Measurements from ENCODE around the gene NUTM2F. TPM values are rescaled to one million over a fixed set of nuclear protein-coding genes. Genes with fewer than 3 reads are reported as not detected.
"Not testable (repeated sequence)": the region's sequence is repeated elsewhere in the genome, so short reads cannot be mapped to it uniquely, and the experiment has no call there.

NUTM2F gene, protein sequence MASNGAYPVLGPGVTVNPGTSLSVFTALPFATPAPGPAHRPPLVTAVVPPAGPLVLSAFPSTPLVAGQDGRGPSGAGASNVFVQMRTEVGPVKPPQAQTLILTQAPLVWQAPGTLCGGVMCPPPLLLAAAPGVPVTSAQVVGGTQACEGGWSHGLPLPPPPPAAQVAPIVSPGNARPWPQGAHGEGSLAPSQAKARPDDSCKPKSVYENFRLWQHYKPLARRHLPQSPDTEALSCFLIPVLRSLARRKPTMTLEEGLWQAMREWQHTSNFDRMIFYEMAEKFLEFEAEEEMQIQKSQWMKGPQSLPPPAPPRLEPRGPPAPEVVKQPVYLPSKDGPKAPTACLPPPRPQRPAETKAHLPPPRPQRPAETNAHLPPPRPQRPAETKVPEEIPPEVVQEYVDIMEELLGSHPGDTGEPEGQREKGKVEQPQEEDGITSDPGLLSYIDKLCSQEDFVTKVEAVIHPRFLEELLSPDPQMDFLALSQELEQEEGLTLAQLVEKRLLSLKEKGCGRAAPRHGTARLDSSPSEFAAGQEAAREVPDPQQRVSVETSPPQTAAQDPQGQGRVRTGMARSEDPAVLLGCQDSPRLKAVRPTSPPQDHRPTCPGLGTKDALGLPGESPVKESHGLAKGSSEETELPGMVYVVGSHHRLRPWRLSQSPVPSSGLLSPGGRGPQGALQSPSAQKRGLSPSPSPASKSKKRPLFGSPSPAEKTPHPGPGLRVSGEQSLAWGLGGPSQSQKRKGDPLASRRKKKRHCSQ
- not detected for total RNA-seq
- polyA plus RNA-seq (2013, experiment 1 of 2) = not detected
- polyA plus RNA-seq (2013, experiment 2 of 2) = not detected
- total RNA-seq = 0 to 0.13 (median 0) reads per million in 172 experiments

DNA sequence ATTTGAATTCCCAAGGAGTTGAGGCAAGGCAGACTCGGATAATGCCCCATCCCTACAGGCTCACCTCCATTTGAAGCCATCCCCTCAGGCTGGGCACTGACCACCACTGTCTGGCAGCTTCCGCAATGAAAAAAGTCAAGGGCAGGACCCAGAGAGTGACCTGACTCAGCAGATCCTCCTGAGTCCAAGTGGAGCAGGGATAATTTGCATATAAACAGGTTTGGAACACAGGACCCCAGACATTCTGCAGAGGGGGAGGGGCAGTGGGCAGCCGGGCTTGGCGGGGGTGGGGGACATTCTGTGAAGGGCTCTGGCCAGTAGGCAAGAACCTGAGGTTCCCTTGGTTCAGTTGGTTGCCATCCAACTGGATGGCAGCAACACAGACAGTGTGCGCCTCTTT lies at the start of gene NUTM2F:
Gene NUTM2F, minus strand, starts transcription at position 101 of the 400 bp plus-strand sequence. Its CDS starts 21 bp downstream, at position 80.
- H3K4me1 ChIP-seq (ENCODE audit: insufficient read depth, low read length); H3K36me3 Mint-ChIP-seq (ENCODE audit: low read depth); intact Hi-C loops (cut with DNase I, micrococcal nuclease); H3K9me3 Mint-ChIP-seq; CTCF ChIA-PET; H3K4me3 ChIP-seq (ENCODE audit: low read length); H3K9me3 ChIP-seq (ENCODE audit: control insufficient read depth in 1 of 2, insufficient read depth in 1 of 2, low read length in 2 of 2); H3K4me1 Mint-ChIP-seq (ENCODE audit: low read depth); H3K27ac ChIP-seq (ENCODE audit: low read depth in 1 of 2, low read length in 2 of 2); DNase-seq; H3K36me3 ChIP-seq (ENCODE audit: insufficient read depth, low read length); H3K27me3 Mint-ChIP-seq; H3K4me3 Mint-ChIP-seq; POLR2A ChIA-PET; H3K27ac Mint-ChIP-seq; H3K27me3 ChIP-seq (ENCODE audit: control insufficient read depth in 1 of 2, insufficient read depth in 2 of 2, low read length in 2 of 2); ATAC-seq (ENCODE audit: poor library complexity): not testable (repeated sequence)

DNA sequence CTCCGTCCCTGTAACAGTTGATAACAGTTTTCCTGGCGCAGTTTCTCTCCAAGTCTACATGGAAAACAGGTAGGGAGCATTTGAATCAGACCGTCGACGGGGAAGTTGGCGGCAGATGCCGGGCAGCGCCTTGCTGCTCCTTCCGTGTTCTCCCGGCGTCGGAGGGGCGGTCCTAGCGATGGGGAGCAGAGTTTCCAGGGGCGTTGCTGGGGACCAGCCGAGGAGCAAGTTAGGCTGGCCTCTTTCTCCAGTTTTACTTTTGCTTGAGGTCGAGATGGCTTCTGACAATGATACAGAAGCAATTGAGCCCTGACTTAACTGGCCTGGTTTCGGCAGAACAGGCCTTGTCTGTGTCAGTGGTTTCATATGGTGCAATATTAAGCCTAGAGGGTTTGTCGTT lies 46.8 kb upstream of the NUTM2F start:
- ATAC-seq (ENCODE audit: poor library complexity) (peak; percentile 16), DNase-seq (peak in 4 of 14 experiments; percentile 4 to 26 (median 16))
- H3K9me3 Mint-ChIP-seq; H3K27me3 Mint-ChIP-seq; H3K27me3 ChIP-seq (ENCODE audit: control insufficient read depth in 1 of 2, insufficient read depth in 2 of 2, low read length in 2 of 2); POLR2A ChIA-PET; H3K36me3 Mint-ChIP-seq (ENCODE audit: low read depth); H3K36me3 ChIP-seq (ENCODE audit: insufficient read depth, low read length); CTCF ChIA-PET; H3K9me3 ChIP-seq (ENCODE audit: control insufficient read depth in 1 of 2, insufficient read depth in 1 of 2, low read length in 2 of 2); H3K4me1 ChIP-seq (ENCODE audit: insufficient read depth, low read length): not testable (repeated sequence)
- H3K4me3 ChIP-seq (ENCODE audit: low read length) = peak overlapping the region; percentile 48
- Mint-ChIP-seq H3K27ac (peak overlapping the region; percentile 81), H3K4me1 (ENCODE audit: low read depth) (peaks cover 10% of the 10 kb centered on the region), H3K4me3 (peak overlapping the region; percentile 91)
- H3K27ac ChIP-seq (ENCODE audit: low read depth in 1 of 2, low read length in 2 of 2) = peak overlapping the region in 1 of 2 donors; percentile 22
- intact Hi-C loops (cut with DNase I, micrococcal nuclease) = loop anchor here in 1 of 2 experiments (10.0 kb wide), 1 partner anchor 350 kb away; the partner anchor contains the start of gene AOPEP

DNA sequence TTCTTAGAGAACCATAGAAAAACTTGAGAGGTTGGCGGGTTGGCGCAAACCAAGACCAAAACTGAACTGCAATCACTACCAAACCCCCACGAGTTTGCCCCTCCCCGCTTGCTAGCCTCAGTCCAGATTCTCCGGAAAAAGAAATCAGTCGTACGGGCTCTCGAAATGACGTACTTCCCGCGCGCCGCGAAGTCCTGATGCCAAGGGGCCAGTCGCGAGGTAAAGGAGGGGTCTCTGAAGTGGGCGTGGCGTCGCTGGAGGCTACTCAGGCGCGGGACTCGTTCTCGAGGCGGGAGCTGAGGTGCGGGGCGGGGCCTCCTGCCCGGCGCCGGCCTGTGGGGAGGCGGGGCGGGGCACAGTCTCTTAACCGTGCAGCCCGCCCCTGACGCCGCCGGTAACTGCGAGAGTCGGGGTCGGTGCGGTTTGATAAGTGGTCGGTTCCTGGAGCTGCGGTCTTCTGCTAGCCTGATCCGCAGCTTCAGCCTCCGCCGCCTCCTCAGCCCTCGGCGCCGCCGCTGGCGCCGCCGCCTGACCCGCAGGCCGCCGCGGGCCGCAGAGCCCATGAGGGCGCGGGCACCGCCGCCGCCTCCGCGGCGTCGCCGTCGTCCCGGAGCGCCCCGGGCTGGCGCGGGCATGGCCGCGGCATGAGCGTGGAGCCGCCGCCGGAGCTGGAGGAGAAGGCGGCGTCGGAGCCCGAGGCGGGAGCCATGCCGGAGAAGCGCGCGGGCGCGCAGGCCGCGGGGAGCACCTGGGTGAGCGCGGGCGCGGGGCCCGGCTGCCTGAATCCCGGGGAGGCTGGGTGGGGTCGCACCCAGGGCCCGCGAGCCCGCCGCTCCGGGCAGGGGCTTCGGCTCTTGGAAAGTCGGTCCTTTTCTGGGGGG lies 46.0 kb upstream of the NUTM2F start:
- peaks cover 10% of the 10 kb centered on the region for H3K4me1 Mint-ChIP-seq (ENCODE audit: low read depth)
- H3K9me3 Mint-ChIP-seq; H3K9me3 ChIP-seq (ENCODE audit: control insufficient read depth in 1 of 2, insufficient read depth in 1 of 2, low read length in 2 of 2); H3K4me1 ChIP-seq (ENCODE audit: insufficient read depth, low read length); CTCF ChIA-PET; H3K36me3 Mint-ChIP-seq (ENCODE audit: low read depth); H3K27me3 ChIP-seq (ENCODE audit: control insufficient read depth in 1 of 2, insufficient read depth in 2 of 2, low read length in 2 of 2); H3K36me3 ChIP-seq (ENCODE audit: insufficient read depth, low read length); H3K27me3 Mint-ChIP-seq: not testable (repeated sequence)
- peak overlapping the region; percentile 56 for H3K4me3 ChIP-seq (ENCODE audit: low read length)
- DNase-seq (peak; percentile 68 to 94 (median 85)), ATAC-seq (ENCODE audit: poor library complexity) (peak; percentile 95)
- H3K4me3 Mint-ChIP-seq = peak overlapping the region; percentile 91
- peak overlapping the region; percentile 91 for H3K27ac Mint-ChIP-seq
- H3K27ac ChIP-seq (ENCODE audit: low read depth in 1 of 2, low read length in 2 of 2) = peak overlapping the region; percentile 21 to 22
- POLR2A ChIA-PET = interaction anchor here (0.9 kb wide), 1 partner anchor 808 kb away, joined by 3 read pairs; no protein-coding TSS in a partner anchor
- intact Hi-C loops (cut with DNase I, micrococcal nuclease) = loop anchor here in 1 of 2 experiments (5.0 to 10.0 kb wide), 2 partner anchors 112 to 350 kb away; partner anchors contain the start of gene AOPEP

DNA sequence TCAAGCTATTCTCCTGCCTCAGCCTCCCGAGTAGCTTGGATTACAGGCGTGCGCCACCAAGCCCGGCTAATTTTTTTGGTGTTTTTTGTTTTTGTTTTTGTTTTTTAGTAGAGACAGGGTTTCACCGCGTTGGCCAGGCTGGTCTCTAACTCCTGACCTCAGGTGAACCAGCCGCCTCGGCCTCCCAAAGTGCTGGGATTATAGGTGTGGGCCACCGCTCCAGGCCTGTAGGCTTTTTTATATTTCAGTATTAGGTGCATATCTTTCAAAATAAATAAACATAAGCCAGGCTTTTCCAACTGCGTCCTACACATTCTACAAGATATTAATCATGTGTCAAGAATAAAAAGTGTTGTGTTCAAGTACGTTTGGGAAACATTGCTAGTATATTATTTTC lies 45.3 kb upstream of the NUTM2F start:
- POLR2A ChIA-PET = interaction anchor here (0.9 kb wide), 1 partner anchor 807 kb away, joined by 3 read pairs; no protein-coding TSS in a partner anchor
- Mint-ChIP-seq H3K27ac (peak overlapping the region; percentile 91), H3K4me3 (peak overlapping the region; percentile 91), H3K4me1 (ENCODE audit: low read depth) (peaks cover 10% of the 10 kb centered on the region)
- H3K9me3 Mint-ChIP-seq; CTCF ChIA-PET; ATAC-seq (ENCODE audit: poor library complexity); H3K27me3 Mint-ChIP-seq; H3K9me3 ChIP-seq (ENCODE audit: control insufficient read depth in 1 of 2, insufficient read depth in 1 of 2, low read length in 2 of 2); H3K36me3 Mint-ChIP-seq (ENCODE audit: low read depth); H3K27ac ChIP-seq (ENCODE audit: low read depth in 1 of 2, low read length in 2 of 2); DNase-seq; H3K27me3 ChIP-seq (ENCODE audit: control insufficient read depth in 1 of 2, insufficient read depth in 2 of 2, low read length in 2 of 2); H3K4me1 ChIP-seq (ENCODE audit: insufficient read depth, low read length); H3K36me3 ChIP-seq (ENCODE audit: insufficient read depth, low read length): not testable (repeated sequence)
- peak overlapping the region; percentile 56 for H3K4me3 ChIP-seq (ENCODE audit: low read length)
- intact Hi-C loops (cut with DNase I, micrococcal nuclease) = loop anchor here in 1 of 2 experiments (5.0 to 10.0 kb wide), 2 partner anchors 111 to 351 kb away; partner anchors contain the start of gene AOPEP

DNA sequence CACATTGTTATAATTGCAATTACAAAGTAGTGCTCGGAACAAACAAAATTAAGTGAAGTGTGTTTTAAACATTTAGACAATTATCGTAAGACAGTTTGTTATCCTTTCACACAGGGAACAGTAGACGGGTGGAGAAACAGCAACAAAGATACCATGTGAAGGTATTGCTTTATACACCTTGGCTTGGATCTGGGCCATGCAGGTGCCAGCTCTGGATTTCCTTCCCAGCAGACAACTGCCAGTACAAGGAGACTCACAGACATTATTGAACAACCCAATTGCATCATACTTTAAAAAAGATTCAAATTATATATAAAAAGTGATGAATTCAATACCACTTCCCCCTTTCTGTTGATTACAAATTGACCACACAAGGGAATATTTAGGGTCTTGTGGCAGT lies 41.8 kb upstream of the NUTM2F start:
- H3K27ac ChIP-seq (ENCODE audit: low read depth in 1 of 2, low read length in 2 of 2); H3K27me3 Mint-ChIP-seq; H3K4me3 ChIP-seq (ENCODE audit: low read length); ATAC-seq (ENCODE audit: poor library complexity); H3K9me3 Mint-ChIP-seq; H3K27me3 ChIP-seq (ENCODE audit: control insufficient read depth in 1 of 2, insufficient read depth in 2 of 2, low read length in 2 of 2); H3K36me3 Mint-ChIP-seq (ENCODE audit: low read depth); H3K4me1 Mint-ChIP-seq (ENCODE audit: low read depth); H3K9me3 ChIP-seq (ENCODE audit: control insufficient read depth in 1 of 2, insufficient read depth in 1 of 2, low read length in 2 of 2); H3K4me3 Mint-ChIP-seq; POLR2A ChIA-PET; CTCF ChIA-PET; H3K4me1 ChIP-seq (ENCODE audit: insufficient read depth, low read length); H3K27ac Mint-ChIP-seq; DNase-seq; H3K36me3 ChIP-seq (ENCODE audit: insufficient read depth, low read length): not testable (repeated sequence)
- intact Hi-C loops (cut with DNase I, micrococcal nuclease) = loop anchor here in 1 of 2 experiments (5.0 to 10.0 kb wide), 2 partner anchors 108 to 355 kb away; partner anchors contain the start of gene AOPEP

DNA sequence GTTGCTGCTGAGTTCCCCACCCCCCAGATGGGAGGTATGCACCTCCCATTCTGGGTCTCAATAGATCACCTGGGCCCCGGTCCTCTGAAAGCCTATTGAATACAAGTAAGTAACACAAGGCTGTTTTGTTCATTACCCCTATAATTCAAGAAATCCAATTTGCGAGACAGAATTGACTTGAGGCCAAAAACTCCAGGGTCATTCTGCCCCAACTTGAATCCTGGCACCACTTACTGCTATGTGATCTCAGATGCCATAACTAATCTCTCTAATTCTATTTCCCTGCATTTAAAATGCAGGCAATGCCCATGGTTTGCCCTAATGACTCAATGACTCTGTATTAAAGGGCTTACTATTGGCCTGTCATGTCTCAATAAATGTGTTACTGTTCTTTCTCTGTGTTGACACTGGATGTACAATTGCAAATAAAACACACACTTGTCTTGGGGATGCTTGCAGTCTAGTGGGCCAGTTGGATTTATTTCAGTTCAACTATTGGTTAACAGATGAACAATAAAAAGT lies 35.7 kb upstream of the NUTM2F start:
- ATAC-seq (ENCODE audit: poor library complexity); intact Hi-C loops (cut with DNase I, micrococcal nuclease); H3K27ac Mint-ChIP-seq; H3K9me3 ChIP-seq (ENCODE audit: control insufficient read depth in 1 of 2, insufficient read depth in 1 of 2, low read length in 2 of 2); H3K36me3 ChIP-seq (ENCODE audit: insufficient read depth, low read length); H3K4me1 Mint-ChIP-seq (ENCODE audit: low read depth); H3K4me1 ChIP-seq (ENCODE audit: insufficient read depth, low read length); H3K27me3 Mint-ChIP-seq; DNase-seq; CTCF ChIA-PET; H3K4me3 ChIP-seq (ENCODE audit: low read length); H3K4me3 Mint-ChIP-seq; H3K27ac ChIP-seq (ENCODE audit: low read depth in 1 of 2, low read length in 2 of 2); H3K36me3 Mint-ChIP-seq (ENCODE audit: low read depth); H3K9me3 Mint-ChIP-seq; H3K27me3 ChIP-seq (ENCODE audit: control insufficient read depth in 1 of 2, insufficient read depth in 2 of 2, low read length in 2 of 2); POLR2A ChIA-PET: not testable (repeated sequence)

Measured in CD4-positive, alpha-beta T cell (primary cell).